SK-N-SH (cell line): ENCODE results near the gene ESYT1. TPM values are rescaled to one million over a fixed set of nuclear protein-coding genes. Genes with fewer than 3 reads are reported as not detected.

ENCODE experiments used
- CTCF ChIA-PET: fragments of 300-600, 350-600 bp; formaldehyde crosslinking; extraction: SDS; loops from one replicate; lab custom pipeline; 2021; lab: Yijun Ruan, JAX
- POLR2A ChIA-PET: fragments of 350-600 bp; sonication (Branson Sonifier 250); formaldehyde crosslinking; extraction: SDS; loops from one replicate; lab custom pipeline; 2020; ENCODE audit warnings: antibody characterized with exemption, inconsistent platforms; lab: Yijun Ruan, JAX
- DNase-seq: peaks from one replicate; pipeline ENCODE4 v3.0.0; 2012
- H2AFZ ChIP-seq: fragments of 200-600 bp; sonication (generic); 2 replicates; pipeline ENCODE4 v1.8.1; 2016; ENCODE audit warnings: antibody characterized with exemption, mild to moderate bottlenecking, low read depth
- H3F3A ChIP-seq: fragments of 200-600 bp; sonication (generic); replicated peaks from 2 replicates; pipeline ENCODE3; 2016; ENCODE audit warnings: antibody characterized with exemption, mild to moderate bottlenecking; ENCODE audit not compliant: insufficient read depth
- H3K27ac ChIP-seq, 2 experiments: fragments of 200-500 bp in 1 of 2; fragments of 200-600 bp in 1 of 2; sonication (Bioruptor generic) in 1 of 2; sonication (generic), shearing (Covaris generic) in 1 of 2; 2 replicates each; pipeline versions ENCODE4 v1.5.1 to v1.6.1; 2014 to 2016; ENCODE audit warnings: low read depth in 2 of 2, inconsistent platforms in 1 of 2, low read length in 1 of 2, mild to moderate bottlenecking in 1 of 2, mixed read lengths in 1 of 2
- H3K27me3 ChIP-seq: fragments of 200-600 bp; sonication (generic), shearing (Covaris generic); 2 replicates; pipeline ENCODE4 v1.6.1; 2016; ENCODE audit warnings: mixed run types; ENCODE audit not compliant: insufficient read depth
- H3K36me3 ChIP-seq, 2 experiments: fragments of 200-500 bp in 1 of 2; fragments of 200-600 bp in 1 of 2; sonication (Bioruptor generic) in 1 of 2; sonication (generic) in 1 of 2; replicated peaks in 1 of 2; 2 replicates each; pipeline versions ENCODE3 to v1.5.1; 2014 to 2016; ENCODE audit warnings: low read length in 1 of 2, mild to moderate bottlenecking in 1 of 2; ENCODE audit not compliant: insufficient read depth in 2 of 2, control insufficient read depth in 1 of 2
- H3K4me1 ChIP-seq, 2 experiments: fragments of 200-500 bp in 1 of 2; fragments of 200-600 bp in 1 of 2; sonication (Bioruptor generic) in 1 of 2; sonication (generic), shearing (Covaris generic) in 1 of 2; 2 replicates each; pipeline versions ENCODE4 v1.5.1 to v1.6.1; 2014 to 2016; ENCODE audit warnings: low read depth in 1 of 2, low read length in 1 of 2, mixed run types in 1 of 2; ENCODE audit not compliant: insufficient read depth in 2 of 2, control insufficient read depth in 1 of 2
- H3K4me2 ChIP-seq: fragments of 200-600 bp; sonication (generic), shearing (Covaris generic); 2 replicates; pipeline ENCODE4 v1.6.1; 2017; ENCODE audit warnings: mixed run types
- H3K4me3 ChIP-seq, 2 experiments: fragments of 200-500 bp in 1 of 2; fragments of 200-600 bp in 1 of 2; sonication (Bioruptor generic) in 1 of 2; sonication (generic), shearing (Covaris generic) in 1 of 2; 2 replicates each; pipeline versions ENCODE4 v1.5.1 to v1.8.1; 2014 to 2016; ENCODE audit warnings: low read depth in 2 of 2, inconsistent platforms in 1 of 2, low read length in 1 of 2, mild to moderate bottlenecking in 1 of 2, mixed read lengths in 1 of 2, moderate library complexity in 1 of 2
- H3K79me2 ChIP-seq: fragments of 200-600 bp; sonication (generic); 2 replicates; pipeline ENCODE4 v1.8.1; 2017; ENCODE audit warnings: mild to moderate bottlenecking; ENCODE audit not compliant: insufficient read depth
- H3K9ac ChIP-seq: fragments of 200-600 bp; sonication (generic); 2 replicates; pipeline ENCODE4 v1.6.1; 2017; ENCODE audit warnings: mixed run types
- H3K9me2 ChIP-seq: fragments of 200-600 bp; sonication (generic); 2 replicates; pipeline ENCODE4 v1.6.1; 2017; ENCODE audit warnings: mixed run types
- H3K9me3 ChIP-seq: fragments of 200-600 bp; sonication (generic); 2 replicates; pipeline ENCODE4 v1.6.1; 2017; ENCODE audit warnings: mixed run types, mild to moderate bottlenecking, moderate library complexity
- H4K20me1 ChIP-seq: fragments of 200-600 bp; sonication (generic); 2 replicates; pipeline ENCODE4 v1.6.1; 2017; ENCODE audit warnings: mild to moderate bottlenecking, mixed run types; ENCODE audit not compliant: insufficient read depth
- EP300 ChIP-seq, 2 experiments: IDR thresholded peaks; 2 replicates each; pipeline versions ENCODE4 v1.4.0 to v1.6.1; 2012; ENCODE audit warnings: borderline replicate concordance in 1 of 2, low read depth in 1 of 2, low read length in 1 of 2
- EZH2phosphoT487 ChIP-seq: fragments of 200-600 bp; sonication (generic); IDR thresholded peaks from 2 replicates; pipeline ENCODE4 v1.6.1; 2017; ENCODE audit warnings: low read depth, mixed run types, mild to moderate bottlenecking, antibody characterized with exemption, moderate library complexity, borderline replicate concordance
- FOSL2 ChIP-seq: IDR thresholded peaks from 2 replicates; pipeline ENCODE4 v1.4.0; 2012; ENCODE audit warnings: low read depth, mild to moderate bottlenecking, moderate library complexity, borderline replicate concordance
- FOXM1 ChIP-seq: IDR thresholded peaks from 2 replicates; pipeline ENCODE4 v1.4.0; 2012; ENCODE audit warnings: low read depth, mild to moderate bottlenecking
- GATA2 ChIP-seq: sonication (generic); formaldehyde crosslinking; IDR thresholded peaks from 2 replicates; pipeline ENCODE4 v1.5.0; 2020; ENCODE audit warnings: mild to moderate bottlenecking, missing genetic modification reagents
- MEF2A ChIP-seq: IDR thresholded peaks from 2 replicates; pipeline ENCODE4 v1.4.0; 2012; ENCODE audit warnings: low read depth, borderline replicate concordance
- MXI1 ChIP-seq: IDR thresholded peaks from 2 replicates; pipeline ENCODE4 v1.6.1; 2012; ENCODE audit warnings: mild to moderate bottlenecking, low read depth, low read length, improper control_type of control experiment
- NFIC ChIP-seq: IDR thresholded peaks from 2 replicates; pipeline ENCODE4 v1.4.0; 2012; ENCODE audit warnings: borderline replicate concordance
- NRF1 ChIP-seq: IDR thresholded peaks from 2 replicates; pipeline ENCODE4 v1.6.1; 2012; ENCODE audit warnings: low read depth, mild to moderate bottlenecking, low read length
- RAD21 ChIP-seq: IDR thresholded peaks from 2 replicates; pipeline ENCODE4 v1.6.1; 2012; ENCODE audit warnings: mild to moderate bottlenecking, low read length
- SIN3A ChIP-seq: IDR thresholded peaks from 2 replicates; pipeline ENCODE4 v1.6.1; 2012; ENCODE audit warnings: low read depth, mild to moderate bottlenecking, low read length, moderate library complexity, borderline replicate concordance
- SMC3 ChIP-seq: IDR thresholded peaks from 2 replicates; pipeline ENCODE4 v1.6.1; 2012; ENCODE audit warnings: low read depth, low read length, improper control_type of control experiment
- TAF1 ChIP-seq: IDR thresholded peaks from 2 replicates; pipeline ENCODE4 v1.6.1; 2012; ENCODE audit warnings: low read depth, mild to moderate bottlenecking, low read length, moderate library complexity, borderline replicate concordance
- WGBS: methylation state at CpG from one replicate; pipeline ENCODE4 v1.1.6; 2017; ENCODE audit warnings: low lambda C conversion rate; 5-methylcytosine and 5-hydroxymethylcytosine counted together
- polyA plus RNA-seq, 3 experiments: library from polyadenylated mRNA; depleted of rRNA; stranded (reverse); fragments of >200 nt; gene quantifications; 2 replicates each; pipeline ENCODE4 v1.2.3, GENCODE V29; 2012
- TF ChIP-seq, protein P1 (sequence below): IDR thresholded peaks from 2 replicates; pipeline ENCODE4 v1.4.0; 2012; ENCODE audit warnings: low read depth
- TF ChIP-seq, protein P2 (sequence below): fragments of 200-600 bp; sonication (generic); IDR thresholded peaks from 2 replicates; pipeline ENCODE4 v1.6.1; 2017; ENCODE audit warnings: antibody characterized with exemption, mild to moderate bottlenecking, moderate library complexity
- TF ChIP-seq, protein P3 (sequence below): fragments of 150-350 bp; IDR thresholded peaks from 2 replicates; pipeline ENCODE4 v1.6.1; 2017; ENCODE audit warnings: antibody characterized with exemption, low read length, low read depth, borderline replicate concordance
- TF ChIP-seq, protein P4 (sequence below): IDR thresholded peaks from 2 replicates; pipeline ENCODE4; 2012
- TF ChIP-seq, protein P5 (sequence below): IDR thresholded peaks from 2 replicates; pipeline ENCODE4 v1.4.0; 2012; ENCODE audit warnings: low read depth, borderline replicate concordance

The ESYT1 gene
- polyA plus RNA-seq, 1 of the 3 experiments (the other 2 are of a cell fraction) = 132 TPM

DNA sequence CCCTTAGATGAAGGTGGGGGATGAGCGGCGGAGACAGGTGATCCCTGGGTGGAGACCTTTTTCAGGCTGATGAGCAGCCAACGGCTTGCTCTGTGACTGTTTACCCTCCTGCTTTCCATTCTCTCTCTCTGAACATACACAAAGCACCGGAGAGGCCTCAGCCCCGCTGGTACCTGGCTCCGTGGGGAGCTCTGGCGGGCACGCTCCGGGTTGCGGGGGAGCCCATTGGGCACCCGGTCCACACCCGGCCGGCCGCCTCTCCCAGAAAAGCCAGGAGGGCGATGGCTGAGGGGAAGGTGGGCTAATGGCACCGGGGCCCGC lies 60.7 kb downstream of the ESYT1 start:
- H3K4me2 ChIP-seq = peak overlapping the region; percentile 85
- H3K9me3 ChIP-seq = no peaks in the 10 kb centered on the region
- TF ChIP-seq, protein P1, sequence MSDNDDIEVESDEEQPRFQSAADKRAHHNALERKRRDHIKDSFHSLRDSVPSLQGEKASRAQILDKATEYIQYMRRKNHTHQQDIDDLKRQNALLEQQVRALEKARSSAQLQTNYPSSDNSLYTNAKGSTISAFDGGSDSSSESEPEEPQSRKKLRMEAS = 0 out of 2 replicates have a peak, but pooled peaks have one; percentile 7
- no peak for TF ChIP-seq NRF1
- TF ChIP-seq, all 33 proteins: peak for 1
- Histone ChIP-seq H3K27me3 (no peaks in the 10 kb centered on the region), H3K4me1 (peaks cover 8 to 13% of the 10 kb centered on the region in 2 experiments; a peak in 2 of 4 replicates), H3K27ac (peak overlapping the region in 1 of 2 experiments; percentile 86; a peak in 3 of 4 replicates), H4K20me1 (peaks cover 8% of the 10 kb centered on the region), H3F3A (peaks cover 18% of the 10 kb centered on the region), H3K9me2 (no peaks in the 10 kb centered on the region), H3K9ac (peak overlapping the region; percentile 84), H3K36me3 (peaks cover 22 to 31% of the 10 kb centered on the region in 2 experiments), H3K79me2 (peaks cover 51% of the 10 kb centered on the region), H3K4me3 (peak overlapping the region; percentile 77 to 91), H2AFZ (no peak overlapping the region)
- ChIA-PET POLR2A (interaction anchor here (0.5 to 2.2 kb wide), 10 partner anchors 25 to 78 kb away, joined by 3 to 21 read pairs (median 5); partner anchors contain the start of genes ANKRD52, COQ10A, ESYT1 and MYL6), CTCF (interaction anchor here (0.6 to 13.8 kb wide), 43 partner anchors 9 to 1417 kb away, joined by 3 to 272 read pairs (median 8); partner anchors contain the start of genes ANKRD52, COQ10A, ERBB3 and ESYT1)
- no peak for DNase-seq
- WGBS = 5% methylated on average over 4 of the region's 17 CpGs

DNA sequence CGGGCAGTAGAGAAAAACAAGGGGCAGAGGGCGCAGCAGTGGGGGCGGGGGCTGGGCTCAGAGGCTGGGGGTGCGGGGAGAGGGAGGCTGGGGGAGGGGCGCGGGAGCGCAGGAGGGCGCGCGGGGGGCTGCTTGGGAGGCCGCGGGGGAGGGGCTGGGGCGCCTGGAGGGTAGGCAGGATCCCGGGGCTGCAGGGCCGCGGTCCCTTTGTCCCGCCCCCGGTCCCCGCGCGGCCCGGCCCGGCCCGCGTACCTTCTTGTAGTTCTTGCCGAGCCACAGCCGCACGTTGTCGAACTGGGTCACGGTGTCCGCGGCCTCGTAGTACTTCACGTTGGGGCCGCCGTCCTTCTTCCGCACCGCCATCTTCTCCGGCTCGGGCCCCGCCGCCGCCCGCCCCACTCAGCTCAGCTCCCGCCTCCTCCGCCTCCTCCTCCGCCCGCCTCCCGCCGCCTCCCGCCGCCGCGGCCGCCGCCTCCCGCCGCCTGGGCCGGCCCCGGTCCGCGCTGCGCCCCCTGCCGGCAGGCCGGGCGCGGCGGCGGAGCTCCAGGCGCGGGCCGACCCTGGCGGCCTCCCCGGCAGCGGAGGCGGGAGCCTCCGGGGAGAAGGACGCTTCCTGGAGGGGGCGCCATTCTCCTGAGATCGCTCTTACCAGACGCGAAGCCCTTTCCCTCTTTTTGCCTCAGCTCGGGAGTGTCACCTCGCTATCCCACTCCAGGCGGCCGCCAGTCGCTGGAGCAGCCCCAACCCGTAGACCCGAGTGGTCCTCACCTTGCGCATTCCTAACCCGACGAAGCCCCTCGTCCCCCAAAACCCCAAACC lies 61.2 kb downstream of the ESYT1 start, which contains the start of gene SMARCC2:
SMARCC2 (minus strand) TSS at position 385 of the 819 bp plus-strand sequence; CDS start at position 363, 22 bp downstream.
- CTCF ChIA-PET = interaction anchor here (0.6 to 13.8 kb wide), 72 partner anchors 10 to 1416 kb away, joined by 3 to 272 read pairs (median 5); partner anchors contain the start of genes ANKRD52, COQ10A, CS and ERBB3
- peak; percentile 97 for DNase-seq
- Histone ChIP-seq H3K9ac (peak within 1 kb of the TSS; percentile 94), H4K20me1 (peaks cover 8% of the 10 kb centered on the region), H3K4me1 (peaks cover 8 to 13% of the 10 kb centered on the region in 2 experiments; a peak in 2 of 4 replicates), H3K4me2 (peak within 1 kb of the TSS; percentile 97), H3K27ac (peak within 1 kb of the TSS; percentile 83 to 87), H3K9me2 (no peaks in the 10 kb centered on the region), H3K4me3 (peak within 1 kb of the TSS; percentile 87 to 91), H3K9me3 (no peaks in the 10 kb centered on the region), H3F3A (peaks cover 19% of the 10 kb centered on the region), H3K27me3 (no peaks in the 10 kb centered on the region), H2AFZ (peak within 1 kb of the TSS; percentile 96), H3K36me3 (peaks cover 16 to 26% of the 10 kb centered on the region in 2 experiments), H3K79me2 (peaks cover 46% of the 10 kb centered on the region)
- POLR2A ChIA-PET = interaction anchor here (0.7 to 2.2 kb wide), 15 partner anchors 26 to 272 kb away, joined by 3 to 21 read pairs (median 4); partner anchors contain the start of genes ANKRD52, COQ10A, ESYT1 and MYL6
- 1% methylated on average over 15 of the region's 93 CpGs for whole genome bisulfite sequencing
- TF ChIP-seq TAF1 = 0 out of 2 replicates have a peak, but pooled peaks have one; percentile 37
- TF ChIP-seq FOXM1 = no peak
- no peak for TF ChIP-seq MEF2A
- TF ChIP-seq MXI1 = peak; percentile 12; the same call in 1 of the 2 replicates
- TF ChIP-seq, protein P2, sequence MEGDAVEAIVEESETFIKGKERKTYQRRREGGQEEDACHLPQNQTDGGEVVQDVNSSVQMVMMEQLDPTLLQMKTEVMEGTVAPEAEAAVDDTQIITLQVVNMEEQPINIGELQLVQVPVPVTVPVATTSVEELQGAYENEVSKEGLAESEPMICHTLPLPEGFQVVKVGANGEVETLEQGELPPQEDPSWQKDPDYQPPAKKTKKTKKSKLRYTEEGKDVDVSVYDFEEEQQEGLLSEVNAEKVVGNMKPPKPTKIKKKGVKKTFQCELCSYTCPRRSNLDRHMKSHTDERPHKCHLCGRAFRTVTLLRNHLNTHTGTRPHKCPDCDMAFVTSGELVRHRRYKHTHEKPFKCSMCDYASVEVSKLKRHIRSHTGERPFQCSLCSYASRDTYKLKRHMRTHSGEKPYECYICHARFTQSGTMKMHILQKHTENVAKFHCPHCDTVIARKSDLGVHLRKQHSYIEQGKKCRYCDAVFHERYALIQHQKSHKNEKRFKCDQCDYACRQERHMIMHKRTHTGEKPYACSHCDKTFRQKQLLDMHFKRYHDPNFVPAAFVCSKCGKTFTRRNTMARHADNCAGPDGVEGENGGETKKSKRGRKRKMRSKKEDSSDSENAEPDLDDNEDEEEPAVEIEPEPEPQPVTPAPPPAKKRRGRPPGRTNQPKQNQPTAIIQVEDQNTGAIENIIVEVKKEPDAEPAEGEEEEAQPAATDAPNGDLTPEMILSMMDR = peak; percentile 70
- TF ChIP-seq SIN3A = 0 out of 2 replicates have a peak, but pooled peaks have one; percentile 1
- TF ChIP-seq EZH2phosphoT487 = no peak
- no peak for TF ChIP-seq EP300 (IDR thresholded peaks at IDR 0.05; ENCODE audit: borderline replicate concordance in 1 of 2, low read depth in 1 of 2, low read length in 1 of 2)
- TF ChIP-seq NRF1 = no peak
- peak; percentile 50 for TF ChIP-seq RAD21
- TF ChIP-seq GATA2 (CRISPR knock-in tag) = no peak
- TF ChIP-seq, protein P3, sequence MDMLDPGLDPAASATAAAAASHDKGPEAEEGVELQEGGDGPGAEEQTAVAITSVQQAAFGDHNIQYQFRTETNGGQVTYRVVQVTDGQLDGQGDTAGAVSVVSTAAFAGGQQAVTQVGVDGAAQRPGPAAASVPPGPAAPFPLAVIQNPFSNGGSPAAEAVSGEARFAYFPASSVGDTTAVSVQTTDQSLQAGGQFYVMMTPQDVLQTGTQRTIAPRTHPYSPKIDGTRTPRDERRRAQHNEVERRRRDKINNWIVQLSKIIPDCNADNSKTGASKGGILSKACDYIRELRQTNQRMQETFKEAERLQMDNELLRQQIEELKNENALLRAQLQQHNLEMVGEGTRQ = no peak
- peak; percentile 67 for TF ChIP-seq SMC3
- no peak for TF ChIP-seq FOSL2
- TF ChIP-seq, protein P4, sequence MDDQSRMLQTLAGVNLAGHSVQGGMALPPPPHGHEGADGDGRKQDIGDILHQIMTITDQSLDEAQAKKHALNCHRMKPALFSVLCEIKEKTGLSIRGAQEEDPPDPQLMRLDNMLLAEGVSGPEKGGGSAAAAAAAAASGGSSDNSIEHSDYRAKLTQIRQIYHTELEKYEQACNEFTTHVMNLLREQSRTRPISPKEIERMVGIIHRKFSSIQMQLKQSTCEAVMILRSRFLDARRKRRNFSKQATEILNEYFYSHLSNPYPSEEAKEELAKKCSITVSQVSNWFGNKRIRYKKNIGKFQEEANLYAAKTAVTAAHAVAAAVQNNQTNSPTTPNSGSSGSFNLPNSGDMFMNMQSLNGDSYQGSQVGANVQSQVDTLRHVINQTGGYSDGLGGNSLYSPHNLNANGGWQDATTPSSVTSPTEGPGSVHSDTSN = no peak; the same call in none of the 2 replicates
- TF ChIP-seq, protein P5, sequence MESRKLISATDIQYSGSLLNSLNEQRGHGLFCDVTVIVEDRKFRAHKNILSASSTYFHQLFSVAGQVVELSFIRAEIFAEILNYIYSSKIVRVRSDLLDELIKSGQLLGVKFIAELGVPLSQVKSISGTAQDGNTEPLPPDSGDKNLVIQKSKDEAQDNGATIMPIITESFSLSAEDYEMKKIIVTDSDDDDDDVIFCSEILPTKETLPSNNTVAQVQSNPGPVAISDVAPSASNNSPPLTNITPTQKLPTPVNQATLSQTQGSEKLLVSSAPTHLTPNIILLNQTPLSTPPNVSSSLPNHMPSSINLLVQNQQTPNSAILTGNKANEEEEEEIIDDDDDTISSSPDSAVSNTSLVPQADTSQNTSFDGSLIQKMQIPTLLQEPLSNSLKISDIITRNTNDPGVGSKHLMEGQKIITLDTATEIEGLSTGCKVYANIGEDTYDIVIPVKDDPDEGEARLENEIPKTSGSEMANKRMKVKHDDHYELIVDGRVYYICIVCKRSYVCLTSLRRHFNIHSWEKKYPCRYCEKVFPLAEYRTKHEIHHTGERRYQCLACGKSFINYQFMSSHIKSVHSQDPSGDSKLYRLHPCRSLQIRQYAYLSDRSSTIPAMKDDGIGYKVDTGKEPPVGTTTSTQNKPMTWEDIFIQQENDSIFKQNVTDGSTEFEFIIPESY = no peak
- no peak; the same call in 1 of the 2 replicates for TF ChIP-seq NFIC
